Panc1 (cell line): ENCODE data around the gene ZDHHC14. TPM values are rescaled to one million over a fixed set of nuclear protein-coding genes. Genes with fewer than 3 reads are reported as not detected.

Experiments
- ATAC-seq: fragments of 200-7000 bp; cut with Tn5 transposase; 2 replicates; pipeline ENCODE4 v1.9.1; 2020; ENCODE audit warnings: mild to moderate bottlenecking, moderate library complexity
- BruUV-seq: library from RNA; stranded (reverse); fragments of 400-500 nt; replicated peaks from 2 replicates; lab custom pipeline; 2021; lab: Mats Ljungman, UMichigan
- CTCF ChIA-PET: fragments of 300-600 bp; sonication (Branson Sonifier 250); formaldehyde crosslinking; loops from one replicate; lab custom pipeline; 2022; ENCODE audit warnings: antibody characterized with exemption; lab: Charles Lee
- POLR2A ChIA-PET: fragments of 300-600 bp; sonication (Branson Sonifier 250); formaldehyde crosslinking; loops from one replicate; lab custom pipeline; 2022; ENCODE audit warnings: antibody characterized with exemption; lab: Charles Lee
- DNase-seq: peaks from one replicate; pipeline ENCODE4 v3.0.0-alpha.2; 2010; ENCODE audit warnings: low read depth, low spot score
- H3K27ac ChIP-seq: 2 replicates; pipeline ENCODE4 v1.5.1; 2011; ENCODE audit warnings: mild to moderate bottlenecking, low read length, inconsistent platforms
- H3K27me3 ChIP-seq: fragments of 200-500 bp; sonication (Bioruptor generic); 2 replicates; pipeline ENCODE4 v1.6.0; 2014; ENCODE audit warnings: low read length, inconsistent platforms; ENCODE audit not compliant: control insufficient read depth, insufficient read depth
- H3K36me3 ChIP-seq: fragments of 200-500 bp; sonication (Bioruptor generic); 2 replicates; pipeline ENCODE4 v1.5.1; 2014; ENCODE audit warnings: inconsistent platforms, mild to moderate bottlenecking, low read length, moderate library complexity; ENCODE audit not compliant: control insufficient read depth, insufficient read depth
- H3K4me1 ChIP-seq: 2 replicates; pipeline ENCODE4 v1.5.1; 2011; ENCODE audit warnings: inconsistent platforms, mild to moderate bottlenecking, low read length, moderate library complexity; ENCODE audit not compliant: control insufficient read depth, insufficient read depth
- H3K4me3 ChIP-seq, 2 experiments: 2 replicates each; pipeline ENCODE4 v1.5.1; 2011 to 2012; ENCODE audit warnings: low read depth in 2 of 2, low read length in 2 of 2, mild to moderate bottlenecking in 2 of 2, inconsistent platforms in 1 of 2, moderate library complexity in 1 of 2
- H3K9me3 ChIP-seq: fragments of 200-500 bp; sonication (Bioruptor generic); 2 replicates; pipeline ENCODE4 v1.5.1; 2014; ENCODE audit warnings: low read depth, mild to moderate bottlenecking, inconsistent platforms, low read length, moderate library complexity; ENCODE audit not compliant: control insufficient read depth, insufficient read depth
- POLR2AphosphoS5 ChIP-seq: IDR thresholded peaks from 2 replicates; pipeline ENCODE4 v1.6.1; 2012; ENCODE audit warnings: mild to moderate bottlenecking, low read depth, low read length, moderate library complexity
- SIN3A ChIP-seq: IDR thresholded peaks from 2 replicates; pipeline ENCODE4 v1.6.1; 2012; ENCODE audit warnings: low read depth, mild to moderate bottlenecking, low read length, moderate library complexity, borderline replicate concordance; ENCODE audit not compliant: insufficient read depth
- TCF7L2 ChIP-seq: IDR thresholded peaks from 2 replicates; pipeline ENCODE4 v1.6.1; 2011; ENCODE audit warnings: mild to moderate bottlenecking, low read depth, low read length, inconsistent platforms
- in situ Hi-C: cut with HindIII; loops from 2 replicates; pipeline ENCODE4 v1.10.0; 2016; ENCODE audit warnings: low sequenced_read_pairs, low pct_unique_long_range_greater_than_20kb
- intact Hi-C: fragments of 100-400 bp; cut with micrococcal nuclease; formaldehyde crosslinking; loops from one replicate; pipeline ENCODE4 v1.10.0; 2022; ENCODE audit not compliant: unreplicated experiment
- total RNA-seq: library from RNA; stranded (reverse); gene quantifications from one replicate; pipeline ENCODE4 v1.2.1, GENCODE V29; 2021; ENCODE audit not compliant: unreplicated experiment
- TF ChIP-seq, protein P1 (sequence below): fragments of 450-650 bp; IDR thresholded peaks from 2 replicates; pipeline ENCODE4 v1.5.1; 2017; ENCODE audit warnings: mild to moderate bottlenecking
- TF ChIP-seq, protein P2 (sequence below), 2 experiments: IDR thresholded peaks; 2 replicates each; pipeline ENCODE4 v1.6.1; 2011 to 2012; ENCODE audit warnings: low read depth in 2 of 2, control low read depth in 1 of 2, low read length in 1 of 2, mild to moderate bottlenecking in 1 of 2, moderate library complexity in 1 of 2; ENCODE audit not compliant: insufficient read depth in 1 of 2

ZDHHC14 gene
- total RNA-seq, 1 experiment from 2014 or later = 19.9 TPM

DNA sequence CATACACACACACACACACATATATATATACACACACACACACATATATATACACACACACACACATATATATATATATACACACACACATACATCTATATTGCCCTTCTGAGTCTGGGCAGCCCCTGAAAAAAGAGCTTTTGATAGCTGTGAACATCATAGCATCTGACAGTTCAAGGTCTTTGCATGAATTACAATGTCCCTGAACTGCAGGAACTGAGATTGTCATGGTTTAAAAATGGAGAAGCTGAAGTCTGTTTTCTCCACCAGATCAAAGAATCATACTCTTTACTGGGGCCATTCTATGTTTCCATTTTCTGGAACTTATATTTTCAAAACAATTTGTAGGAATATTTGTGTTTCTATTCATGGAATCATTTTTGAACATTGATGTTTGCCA, 189.8 kb downstream of the ZDHHC14 start:
- no TSS peak for BruUV-seq
- intact Hi-C loops (no loop called here), in situ Hi-C loops (no loop called here)
- no peaks in the 10 kb centered on the region for H3K27me3 ChIP-seq
- no peaks in the 10 kb centered on the region for H3K4me1 ChIP-seq
- no peak overlapping the region for H3K27ac ChIP-seq
- no peaks in the 10 kb centered on the region for H3K36me3 ChIP-seq
- ChIA-PET POLR2A (no interaction called here), CTCF (no interaction called here)
- ATAC-seq (no peak), DNase-seq (no peak)
- 0 out of 2 replicates have a peak, but pooled peaks cover 2% of the 10 kb centered on the region for H3K9me3 ChIP-seq
- TF ChIP-seq, protein P1, sequence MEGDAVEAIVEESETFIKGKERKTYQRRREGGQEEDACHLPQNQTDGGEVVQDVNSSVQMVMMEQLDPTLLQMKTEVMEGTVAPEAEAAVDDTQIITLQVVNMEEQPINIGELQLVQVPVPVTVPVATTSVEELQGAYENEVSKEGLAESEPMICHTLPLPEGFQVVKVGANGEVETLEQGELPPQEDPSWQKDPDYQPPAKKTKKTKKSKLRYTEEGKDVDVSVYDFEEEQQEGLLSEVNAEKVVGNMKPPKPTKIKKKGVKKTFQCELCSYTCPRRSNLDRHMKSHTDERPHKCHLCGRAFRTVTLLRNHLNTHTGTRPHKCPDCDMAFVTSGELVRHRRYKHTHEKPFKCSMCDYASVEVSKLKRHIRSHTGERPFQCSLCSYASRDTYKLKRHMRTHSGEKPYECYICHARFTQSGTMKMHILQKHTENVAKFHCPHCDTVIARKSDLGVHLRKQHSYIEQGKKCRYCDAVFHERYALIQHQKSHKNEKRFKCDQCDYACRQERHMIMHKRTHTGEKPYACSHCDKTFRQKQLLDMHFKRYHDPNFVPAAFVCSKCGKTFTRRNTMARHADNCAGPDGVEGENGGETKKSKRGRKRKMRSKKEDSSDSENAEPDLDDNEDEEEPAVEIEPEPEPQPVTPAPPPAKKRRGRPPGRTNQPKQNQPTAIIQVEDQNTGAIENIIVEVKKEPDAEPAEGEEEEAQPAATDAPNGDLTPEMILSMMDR = no peak
- TF ChIP-seq SIN3A = no peak
- TF ChIP-seq, protein P2, sequence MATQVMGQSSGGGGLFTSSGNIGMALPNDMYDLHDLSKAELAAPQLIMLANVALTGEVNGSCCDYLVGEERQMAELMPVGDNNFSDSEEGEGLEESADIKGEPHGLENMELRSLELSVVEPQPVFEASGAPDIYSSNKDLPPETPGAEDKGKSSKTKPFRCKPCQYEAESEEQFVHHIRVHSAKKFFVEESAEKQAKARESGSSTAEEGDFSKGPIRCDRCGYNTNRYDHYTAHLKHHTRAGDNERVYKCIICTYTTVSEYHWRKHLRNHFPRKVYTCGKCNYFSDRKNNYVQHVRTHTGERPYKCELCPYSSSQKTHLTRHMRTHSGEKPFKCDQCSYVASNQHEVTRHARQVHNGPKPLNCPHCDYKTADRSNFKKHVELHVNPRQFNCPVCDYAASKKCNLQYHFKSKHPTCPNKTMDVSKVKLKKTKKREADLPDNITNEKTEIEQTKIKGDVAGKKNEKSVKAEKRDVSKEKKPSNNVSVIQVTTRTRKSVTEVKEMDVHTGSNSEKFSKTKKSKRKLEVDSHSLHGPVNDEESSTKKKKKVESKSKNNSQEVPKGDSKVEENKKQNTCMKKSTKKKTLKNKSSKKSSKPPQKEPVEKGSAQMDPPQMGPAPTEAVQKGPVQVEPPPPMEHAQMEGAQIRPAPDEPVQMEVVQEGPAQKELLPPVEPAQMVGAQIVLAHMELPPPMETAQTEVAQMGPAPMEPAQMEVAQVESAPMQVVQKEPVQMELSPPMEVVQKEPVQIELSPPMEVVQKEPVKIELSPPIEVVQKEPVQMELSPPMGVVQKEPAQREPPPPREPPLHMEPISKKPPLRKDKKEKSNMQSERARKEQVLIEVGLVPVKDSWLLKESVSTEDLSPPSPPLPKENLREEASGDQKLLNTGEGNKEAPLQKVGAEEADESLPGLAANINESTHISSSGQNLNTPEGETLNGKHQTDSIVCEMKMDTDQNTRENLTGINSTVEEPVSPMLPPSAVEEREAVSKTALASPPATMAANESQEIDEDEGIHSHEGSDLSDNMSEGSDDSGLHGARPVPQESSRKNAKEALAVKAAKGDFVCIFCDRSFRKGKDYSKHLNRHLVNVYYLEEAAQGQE (IDR thresholded peaks at IDR 0.05; ENCODE audit: insufficient read depth in 1 of 2, low read depth in 2 of 2, low read length in 1 of 2) = no peak
- TF ChIP-seq POLR2AphosphoS5 = no peak
- no peak for TF ChIP-seq TCF7L2
- H3K4me3 ChIP-seq = no peak overlapping the region

DNA sequence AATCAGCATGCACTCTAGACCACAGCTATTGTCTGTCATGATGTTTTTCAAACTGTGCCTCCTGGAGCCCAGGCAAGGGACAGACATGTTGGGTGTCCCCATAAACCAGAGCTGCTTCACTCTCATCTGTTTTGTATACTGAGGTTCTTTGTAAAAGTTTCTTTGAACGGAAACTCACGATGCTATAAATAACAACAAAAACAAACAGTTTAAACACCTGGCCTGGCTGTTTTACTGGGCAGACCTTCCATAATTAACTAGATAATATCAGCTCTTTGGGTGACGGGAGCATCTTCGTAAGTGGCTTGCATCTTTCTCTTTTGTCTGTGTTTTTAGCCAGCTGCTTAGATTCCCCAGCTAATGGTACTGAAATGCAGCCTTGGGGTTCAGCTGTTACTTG, 190.3 kb downstream of the ZDHHC14 start:
- ATAC-seq = no peak
- in situ Hi-C loops (no loop called here), intact Hi-C loops (no loop called here)
- no peak for DNase-seq
- Histone ChIP-seq H3K9me3 (0 out of 2 replicates have a peak, but pooled peaks cover 2% of the 10 kb centered on the region), H3K36me3 (no peaks in the 10 kb centered on the region), H3K27ac (no peak overlapping the region), H3K27me3 (no peaks in the 10 kb centered on the region), H3K4me1 (no peaks in the 10 kb centered on the region), H3K4me3 (no peak overlapping the region)
- ChIA-PET POLR2A (no interaction called here), CTCF (interaction anchor here (0.7 kb wide), 1 partner anchor 37 kb away, joined by 6 read pairs; no protein-coding TSS in a partner anchor)
- no peak for TF ChIP-seq POLR2AphosphoS5
- BruUV-seq = no TSS peak

DNA sequence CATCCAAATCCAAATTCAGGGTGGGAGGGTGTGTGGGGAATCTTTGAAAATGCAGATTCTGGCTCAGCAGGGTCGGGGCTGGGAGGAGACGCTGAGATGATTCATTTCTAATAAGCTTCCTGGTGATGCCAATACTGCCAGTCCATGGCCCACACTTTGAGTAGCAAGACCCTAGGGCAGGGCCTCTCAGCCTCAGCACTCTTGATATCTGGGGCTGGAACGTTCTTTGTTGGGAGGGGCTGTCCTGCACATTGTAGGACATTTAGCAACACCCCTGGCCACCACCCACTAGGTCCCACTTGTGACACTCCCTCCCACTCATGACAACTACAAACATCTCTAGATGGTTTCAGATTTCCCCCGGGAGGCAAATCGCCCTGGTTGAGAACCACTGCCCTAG, 191.0 kb downstream of the ZDHHC14 start:
- DNase-seq (no peak), ATAC-seq (no peak)
- H3K36me3 ChIP-seq = no peaks in the 10 kb centered on the region
- H3K4me3 ChIP-seq = no peak overlapping the region
- in situ Hi-C loops (no loop called here), intact Hi-C loops (no loop called here)
- no peak overlapping the region for H3K27ac ChIP-seq
- BruUV-seq = no TSS peak
- 0 out of 2 replicates have a peak, but pooled peaks cover 2% of the 10 kb centered on the region for H3K9me3 ChIP-seq
- no peaks in the 10 kb centered on the region for H3K4me1 ChIP-seq
- no peaks in the 10 kb centered on the region for H3K27me3 ChIP-seq
- POLR2A ChIA-PET = no interaction called here
- CTCF ChIA-PET = no interaction called here
- TF ChIP-seq TCF7L2 (no peak), SIN3A (no peak), POLR2AphosphoS5 (no peak)
- TF ChIP-seq, protein P1 = no peak
- TF ChIP-seq, protein P2 (IDR thresholded peaks at IDR 0.05; ENCODE audit: insufficient read depth in 1 of 2, low read depth in 2 of 2, low read length in 1 of 2) = no peak
